BE2C (cell line): Measurements from ENCODE around the gene SCML1.

ENCODE experiments used
- DNase-seq: peaks from one replicate; pipeline ENCODE4 v3.0.0-alpha.2; 2020
- H3K27me3 ChIP-seq: fragments of 250-450 bp; sonication (Bioruptor Pico); 2 replicates; pipeline ENCODE4 v1.5.1; 2020; ENCODE audit warnings: mild to moderate bottlenecking
- H3K36me3 ChIP-seq: fragments of 250-450 bp; sonication (Bioruptor Pico); 2 replicates; pipeline ENCODE4 v1.5.1; 2020; ENCODE audit warnings: mild to moderate bottlenecking
- H3K4me1 ChIP-seq: fragments of 250-450 bp; sonication (Bioruptor Pico); 2 replicates; pipeline ENCODE4 v1.5.1; 2020
- H3K4me3 ChIP-seq: 2 replicates; pipeline ENCODE4 v1.5.1; 2011; ENCODE audit warnings: low read depth, low read length
- H3K9me3 ChIP-seq: fragments of 250-450 bp; sonication (Bioruptor Pico); 2 replicates; pipeline ENCODE4 v1.5.1; 2020
- CTCF ChIP-seq: IDR thresholded peaks from 2 replicates; pipeline ENCODE4 v1.5.1; 2012; ENCODE audit warnings: mild to moderate bottlenecking, low read depth, low read length

Gene SCML1

GRCh38 chrX:17700976-17701375, 36.3 kb upstream of the SCML1 start:
- no peaks in the 10 kb centered on the region for H3K36me3 ChIP-seq
- H3K4me3 ChIP-seq, result no peak overlapping the region
- H3K27me3 ChIP-seq, result no peaks in the 10 kb centered on the region
- TF ChIP-seq CTCF, result no peak
- no peak for DNase-seq
- H3K9me3 ChIP-seq, result no peaks in the 10 kb centered on the region
- no peaks in the 10 kb centered on the region for H3K4me1 ChIP-seq

- no peaks in the 10 kb centered on the region for H3K27me3 ChIP-seq
- no peaks in the 10 kb centered on the region for H3K9me3 ChIP-seq
- no peak for DNase-seq
- no peaks in the 10 kb centered on the region for H3K36me3 ChIP-seq
- no peak overlapping the region for H3K4me3 ChIP-seq
- no peaks in the 10 kb centered on the region for H3K4me1 ChIP-seq
- no peak for TF ChIP-seq CTCF
These were observed 34.1 kb upstream of the SCML1 start for GRCh38 chrX:17703201-17703600.

- Histone ChIP-seq H3K36me3 (no peaks in the 10 kb centered on the region), H3K27me3 (no peaks in the 10 kb centered on the region), H3K4me1 (no peaks in the 10 kb centered on the region), H3K4me3 (no peak overlapping the region), H3K9me3 (no peaks in the 10 kb centered on the region)
- no peak for TF ChIP-seq CTCF
- no peak for DNase-seq
These were observed 32.1 kb upstream of the SCML1 start for GRCh38 chrX:17705211-17705610.

- no peaks in the 10 kb centered on the region for H3K4me1 ChIP-seq
- no peak overlapping the region for H3K4me3 ChIP-seq
- no peak for DNase-seq
- no peaks in the 10 kb centered on the region for H3K27me3 ChIP-seq
- H3K36me3 ChIP-seq, result no peaks in the 10 kb centered on the region
- no peaks in the 10 kb centered on the region for H3K9me3 ChIP-seq
- no peak for TF ChIP-seq CTCF
These were observed 30.6 kb upstream of the SCML1 start for GRCh38 chrX:17706676-17707075.

GRCh38 chrX:17707731-17708130, 29.6 kb upstream of the SCML1 start:
- Histone ChIP-seq H3K4me1 (no peaks in the 10 kb centered on the region), H3K9me3 (no peaks in the 10 kb centered on the region)
- TF ChIP-seq CTCF, result no peak

GRCh38 chrX:17710871-17711301, 26.4 kb upstream of the SCML1 start:
- no peaks in the 10 kb centered on the region for H3K9me3 ChIP-seq
- no peak for TF ChIP-seq CTCF

More at GRCh38 chrX:17707731-17708130, 29.6 kb upstream of the SCML1 start:
- Histone ChIP-seq H3K27me3 (no peaks in the 10 kb centered on the region), H3K36me3 (no peaks in the 10 kb centered on the region), H3K4me3 (no peak overlapping the region)
- DNase-seq, result no peak

More at GRCh38 chrX:17710871-17711301, 26.4 kb upstream of the SCML1 start:
- no peaks in the 10 kb centered on the region for H3K4me1 ChIP-seq
- no peaks in the 10 kb centered on the region for H3K27me3 ChIP-seq
- no peaks in the 10 kb centered on the region for H3K36me3 ChIP-seq
- no peak for DNase-seq
- no peak overlapping the region for H3K4me3 ChIP-seq
